ENCODE measurements around the gene HIKESHI. TPM values are rescaled to one million over a fixed set of nuclear protein-coding genes. Genes with fewer than 3 reads are reported as not detected.

Gene HIKESHI
- total and polyA plus RNA-seq, 2 experiments from 2014 or later, result 46.2 to 61.9 TPM

- no peaks in the 10 kb centered on the region for H3K9me2 ChIP-seq (replicated peaks; ENCODE audit: insufficient read depth)
- H2AFZ ChIP-seq, result no peak overlapping the region
- no peaks in the 10 kb centered on the region for H3K79me2 ChIP-seq
- TF ChIP-seq CTCF (IDR thresholded peaks at IDR 0.05; ENCODE audit: poor library complexity) (no peak), EZH2phosphoT487 (IDR thresholded peaks at IDR 0.05; ENCODE audit: low read depth, severe bottlenecking, unreplicated experiment) (no peak), EZH2 (IDR thresholded peaks at IDR 0.05; ENCODE audit: borderline replicate concordance) (no peak)
- DNase-seq (ENCODE audit: low spot score), result no peak
- no peaks in the 10 kb centered on the region for H3K36me3 ChIP-seq (replicated peaks; ENCODE audit: insufficient read depth, low read depth)
- no peaks in the 10 kb centered on the region for H3K9me3 ChIP-seq (ENCODE audit: low read depth)
- H3K27ac ChIP-seq, result peak overlapping the region; percentile 14
- no peak overlapping the region for H3K4me2 ChIP-seq
- no peaks in the 10 kb centered on the region for H4K20me1 ChIP-seq (ENCODE audit: insufficient read depth, poor library complexity, severe bottlenecking)
- H3K4me1 ChIP-seq (ENCODE audit: insufficient read depth), result no peaks in the 10 kb centered on the region
- H3K27me3 ChIP-seq, result no peaks in the 10 kb centered on the region
- WGBS (ENCODE audit: low lambda C conversion rate, missing lambda C conversion rate), result 81% methylated on average over 2 of the region's 2 CpGs
- no peak overlapping the region for H3K4me3 ChIP-seq
Measured at GRCh38 chr11:86365546-86365945, 63.5 kb downstream of the HIKESHI start.

GRCh38 chr11:86369668-86370067 is 67.6 kb downstream of the HIKESHI start:
- 90% methylated on average over 7 of the region's 7 CpGs for WGBS (ENCODE audit: low lambda C conversion rate, missing lambda C conversion rate)

GRCh38 chr11:86370171-86370570 is 68.1 kb downstream of the HIKESHI start:
- Histone ChIP-seq H3K4me3 (no peak overlapping the region), H3K9me3 (ENCODE audit: low read depth) (no peaks in the 10 kb centered on the region), H3K4me1 (ENCODE audit: insufficient read depth) (no peaks in the 10 kb centered on the region), H2AFZ (no peak overlapping the region), H4K20me1 (ENCODE audit: insufficient read depth, poor library complexity, severe bottlenecking) (no peaks in the 10 kb centered on the region), H3K27me3 (no peaks in the 10 kb centered on the region), H3K27ac (no peak overlapping the region), H3K36me3 (replicated peaks; ENCODE audit: insufficient read depth, low read depth) (no peaks in the 10 kb centered on the region), H3K9me2 (replicated peaks; ENCODE audit: insufficient read depth) (no peaks in the 10 kb centered on the region), H3K4me2 (no peak overlapping the region), H3K79me2 (no peaks in the 10 kb centered on the region)
- no peak for DNase-seq (ENCODE audit: low spot score)
- no peak for TF ChIP-seq CTCF (IDR thresholded peaks at IDR 0.05; ENCODE audit: poor library complexity)
- no peak for TF ChIP-seq EZH2 (IDR thresholded peaks at IDR 0.05; ENCODE audit: borderline replicate concordance)
- TF ChIP-seq EZH2phosphoT487 (IDR thresholded peaks at IDR 0.05; ENCODE audit: low read depth, severe bottlenecking, unreplicated experiment), result no peak
- WGBS (ENCODE audit: low lambda C conversion rate, missing lambda C conversion rate), result 90% methylated on average over 4 of the region's 4 CpGs

More at GRCh38 chr11:86369668-86370067, 67.6 kb downstream of the HIKESHI start:
- no peaks in the 10 kb centered on the region for H3K9me3 ChIP-seq (ENCODE audit: low read depth)
- no peaks in the 10 kb centered on the region for H3K9me2 ChIP-seq (replicated peaks; ENCODE audit: insufficient read depth)
- no peak overlapping the region for H2AFZ ChIP-seq
- no peaks in the 10 kb centered on the region for H3K27me3 ChIP-seq
- no peaks in the 10 kb centered on the region for H3K36me3 ChIP-seq (replicated peaks; ENCODE audit: insufficient read depth, low read depth)
- DNase-seq (ENCODE audit: low spot score), result no peak
- H3K27ac ChIP-seq, result no peak overlapping the region
- H3K4me3 ChIP-seq, result no peak overlapping the region
- TF ChIP-seq EZH2 (IDR thresholded peaks at IDR 0.05; ENCODE audit: borderline replicate concordance), result no peak
- TF ChIP-seq CTCF (IDR thresholded peaks at IDR 0.05; ENCODE audit: poor library complexity), result no peak
- TF ChIP-seq EZH2phosphoT487 (IDR thresholded peaks at IDR 0.05; ENCODE audit: low read depth, severe bottlenecking, unreplicated experiment), result no peak
- H4K20me1 ChIP-seq (ENCODE audit: insufficient read depth, poor library complexity, severe bottlenecking), result no peaks in the 10 kb centered on the region
- no peaks in the 10 kb centered on the region for H3K4me1 ChIP-seq (ENCODE audit: insufficient read depth)
- H3K79me2 ChIP-seq, result no peaks in the 10 kb centered on the region
- H3K4me2 ChIP-seq, result no peak overlapping the region
